ENCODE data around the gene BABAM2. TPM values are rescaled to one million over a fixed set of nuclear protein-coding genes. Genes with fewer than 3 reads are reported as not detected.

BABAM2 gene
- total and polyA plus RNA-seq, 7 donors: 34.2 to 74.5 (median 52.3) TPM

DNA sequence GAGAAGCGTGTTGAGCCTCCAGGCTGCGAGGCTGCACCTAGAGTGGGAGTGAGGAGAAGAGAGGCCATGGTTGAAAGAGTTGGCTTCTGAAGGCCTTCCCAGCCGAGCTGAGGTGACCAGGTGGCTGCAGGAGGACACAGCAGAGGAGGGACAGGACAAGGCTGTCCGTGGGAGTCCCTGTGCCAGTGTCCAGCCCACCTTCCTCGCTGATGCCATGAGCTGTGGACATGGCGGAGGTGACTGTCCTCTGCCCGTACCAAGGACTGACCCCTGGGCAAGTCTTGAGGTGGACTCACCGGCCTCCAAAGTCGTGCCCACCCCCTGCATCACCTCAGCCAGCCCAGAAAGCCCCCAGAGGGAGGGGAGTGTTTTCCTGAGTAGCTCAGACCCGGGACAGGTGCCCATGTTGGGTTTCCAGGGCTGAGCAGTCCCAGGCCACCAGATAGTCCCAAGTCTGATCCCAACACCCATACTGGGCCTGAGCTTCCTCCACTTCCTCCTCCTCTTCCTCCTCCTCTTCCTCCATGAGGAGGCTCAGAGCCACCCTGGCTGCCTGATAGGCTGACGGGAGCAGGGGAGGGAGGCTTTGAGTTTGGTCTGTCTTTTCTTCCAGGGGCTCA lies 459.1 kb downstream of the BABAM2 start:
- no peak overlapping the region for H3K27ac ChIP-seq
- WGBS, 3 donors: 85 to 91% (median 90%) methylated on average over 10 to 11 of the region's 11 CpGs
- no peaks in the 10 kb centered on the region for H3K36me3 ChIP-seq (ENCODE audit: insufficient read depth in 1 of 2, low read depth in 1 of 2)
- peaks cover 31% of the 10 kb centered on the region for H3K4me1 ChIP-seq
- no peaks in the 10 kb centered on the region for H3K27me3 ChIP-seq (ENCODE audit: insufficient read depth in 3 of 3, low read length in 2 of 3)
- DNase-seq (peak; percentile 1 to 42), ATAC-seq (no peak)
- H3K9me3 ChIP-seq: no peaks in the 10 kb centered on the region
- intact Hi-C loops (cut with DNase I): no loop called here
- TF ChIP-seq, protein P1, sequence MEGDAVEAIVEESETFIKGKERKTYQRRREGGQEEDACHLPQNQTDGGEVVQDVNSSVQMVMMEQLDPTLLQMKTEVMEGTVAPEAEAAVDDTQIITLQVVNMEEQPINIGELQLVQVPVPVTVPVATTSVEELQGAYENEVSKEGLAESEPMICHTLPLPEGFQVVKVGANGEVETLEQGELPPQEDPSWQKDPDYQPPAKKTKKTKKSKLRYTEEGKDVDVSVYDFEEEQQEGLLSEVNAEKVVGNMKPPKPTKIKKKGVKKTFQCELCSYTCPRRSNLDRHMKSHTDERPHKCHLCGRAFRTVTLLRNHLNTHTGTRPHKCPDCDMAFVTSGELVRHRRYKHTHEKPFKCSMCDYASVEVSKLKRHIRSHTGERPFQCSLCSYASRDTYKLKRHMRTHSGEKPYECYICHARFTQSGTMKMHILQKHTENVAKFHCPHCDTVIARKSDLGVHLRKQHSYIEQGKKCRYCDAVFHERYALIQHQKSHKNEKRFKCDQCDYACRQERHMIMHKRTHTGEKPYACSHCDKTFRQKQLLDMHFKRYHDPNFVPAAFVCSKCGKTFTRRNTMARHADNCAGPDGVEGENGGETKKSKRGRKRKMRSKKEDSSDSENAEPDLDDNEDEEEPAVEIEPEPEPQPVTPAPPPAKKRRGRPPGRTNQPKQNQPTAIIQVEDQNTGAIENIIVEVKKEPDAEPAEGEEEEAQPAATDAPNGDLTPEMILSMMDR (IDR thresholded peaks at IDR 0.05): no peak
- H3K4me3 ChIP-seq: no peak overlapping the region

DNA sequence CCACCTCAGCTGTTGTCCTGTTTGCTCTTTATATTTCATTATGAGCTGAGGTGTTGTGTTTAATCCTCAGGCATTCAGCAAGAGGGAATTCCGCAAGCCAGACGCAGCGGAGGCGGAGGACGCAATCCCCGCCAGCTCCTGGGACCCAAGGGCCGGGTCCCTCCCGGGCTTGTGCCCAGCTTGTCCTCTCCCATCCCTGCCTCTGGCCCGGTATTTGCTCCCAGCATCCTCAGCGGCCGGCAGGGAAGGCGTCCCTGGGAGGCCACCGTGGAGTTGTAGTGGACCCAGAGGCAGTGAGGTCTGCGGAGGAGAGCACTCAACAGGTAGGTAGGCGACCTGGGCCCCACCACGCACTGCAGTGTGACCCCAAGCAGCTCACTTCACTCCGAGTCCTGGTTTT lies 459.7 kb downstream of the BABAM2 start:
- no peak overlapping the region for H3K27ac ChIP-seq
- WGBS, 3 donors: 95 to 98% (median 96%) methylated on average over 17 of the region's 17 CpGs
- TF ChIP-seq, protein P1 (IDR thresholded peaks at IDR 0.05): no peak

DNA sequence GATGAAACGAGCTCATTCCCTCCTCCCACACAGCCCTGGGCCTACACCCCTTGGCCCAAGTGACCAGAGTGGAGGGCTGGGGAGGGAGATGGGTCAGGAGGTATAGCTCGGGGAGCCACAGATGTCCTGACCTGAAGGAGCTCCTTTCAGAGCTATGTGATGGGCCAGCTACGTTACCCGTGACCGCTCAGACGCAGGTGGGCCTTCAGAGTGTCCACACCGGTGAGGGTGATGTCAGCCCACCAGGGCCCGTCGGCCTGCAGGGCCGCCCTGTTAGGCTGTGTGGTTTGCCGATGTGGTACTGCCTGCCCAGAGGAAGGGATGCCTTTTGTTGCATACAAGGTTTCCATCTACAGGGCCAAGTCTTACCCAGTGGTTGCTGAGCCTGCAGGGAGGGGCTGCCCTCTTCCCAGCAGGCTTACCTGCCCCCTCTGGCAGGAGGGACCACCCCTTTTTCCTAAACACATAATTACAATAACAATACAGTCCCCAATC lies 460.3 kb downstream of the BABAM2 start:
- Histone ChIP-seq H3K4me3 (no peak overlapping the region), H3K9me3 (no peaks in the 10 kb centered on the region), H3K36me3 (ENCODE audit: insufficient read depth in 1 of 2, low read depth in 1 of 2) (no peaks in the 10 kb centered on the region), H3K27me3 (ENCODE audit: insufficient read depth in 3 of 3, low read length in 2 of 3) (no peaks in the 10 kb centered on the region), H3K27ac (no peak overlapping the region), H3K4me1 (peaks cover 27% of the 10 kb centered on the region)
- no peak for ATAC-seq
- intact Hi-C loops (cut with DNase I): no loop called here
- 90 to 95% (median 94%) methylated on average over 11 of the region's 11 CpGs for WGBS, 3 donors
- DNase-seq: peak; percentile 4 to 38
- TF ChIP-seq, protein P1 (IDR thresholded peaks at IDR 0.05): no peak

More for the DNA sequence above, 459.7 kb downstream of the BABAM2 start:
- DNase-seq (peak; percentile 8 to 47), ATAC-seq (no peak)
- Histone ChIP-seq H3K4me1 (peaks cover 27% of the 10 kb centered on the region), H3K27me3 (ENCODE audit: insufficient read depth in 3 of 3, low read length in 2 of 3) (no peaks in the 10 kb centered on the region), H3K4me3 (no peak overlapping the region), H3K9me3 (no peaks in the 10 kb centered on the region), H3K36me3 (ENCODE audit: insufficient read depth in 1 of 2, low read depth in 1 of 2) (no peaks in the 10 kb centered on the region)
- intact Hi-C loops (cut with DNase I): no loop called here

DNA sequence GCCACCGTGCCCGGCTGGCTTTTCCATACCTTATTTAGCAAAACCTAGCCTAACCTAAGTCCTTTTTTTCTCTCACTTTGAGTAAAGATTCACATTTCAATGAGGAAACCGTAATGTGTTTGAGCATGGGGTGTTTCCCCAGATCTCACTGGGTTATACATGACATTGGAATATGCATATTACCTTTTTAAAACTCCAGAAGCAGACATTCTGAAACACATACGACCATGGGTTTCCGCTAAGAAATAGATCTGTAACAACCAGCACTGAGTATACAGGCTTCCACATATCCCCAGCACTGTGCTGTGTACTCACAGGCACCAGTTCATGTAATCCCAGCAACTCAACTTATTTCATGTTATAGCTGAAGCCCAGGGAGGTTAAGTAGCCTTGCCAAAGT lies 461.1 kb downstream of the BABAM2 start:
- Histone ChIP-seq H3K36me3 (ENCODE audit: insufficient read depth in 1 of 2, low read depth in 1 of 2) (no peaks in the 10 kb centered on the region), H3K27ac (no peak overlapping the region), H3K4me3 (no peak overlapping the region), H3K9me3 (no peaks in the 10 kb centered on the region), H3K27me3 (ENCODE audit: insufficient read depth in 3 of 3, low read length in 2 of 3) (no peaks in the 10 kb centered on the region), H3K4me1 (peaks cover 27% of the 10 kb centered on the region)
- TF ChIP-seq, protein P1 (IDR thresholded peaks at IDR 0.05): no peak
- DNase-seq (no peak), ATAC-seq (no peak)
- intact Hi-C loops (cut with DNase I): no loop called here
- 90 to 95% (median 93%) methylated on average over 5 of the region's 5 CpGs for WGBS, 3 donors

DNA sequence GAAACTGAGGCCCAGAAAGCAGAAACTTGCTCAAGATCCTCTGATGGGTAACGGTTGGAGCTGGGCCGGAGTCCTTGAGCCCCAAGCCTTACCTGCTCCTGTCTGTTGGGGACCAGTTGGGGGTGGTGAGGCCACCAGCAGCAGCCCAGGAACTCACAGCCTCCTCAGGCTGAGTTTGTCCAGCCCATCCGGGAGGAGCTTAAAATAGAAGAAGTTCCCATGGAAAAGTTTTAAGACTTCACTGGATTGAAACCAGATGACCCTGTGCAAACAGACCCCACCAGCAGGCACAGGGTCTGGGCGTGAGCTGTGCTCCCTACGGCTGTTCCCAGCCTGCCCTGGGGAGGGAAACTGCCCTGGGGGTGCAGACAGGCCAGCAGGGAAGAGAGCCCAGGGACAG lies 461.6 kb downstream of the BABAM2 start:
- Histone ChIP-seq H3K4me3 (no peak overlapping the region), H3K9me3 (no peaks in the 10 kb centered on the region), H3K36me3 (ENCODE audit: insufficient read depth in 1 of 2, low read depth in 1 of 2) (no peaks in the 10 kb centered on the region), H3K27ac (no peak overlapping the region), H3K27me3 (ENCODE audit: insufficient read depth in 3 of 3, low read length in 2 of 3) (no peaks in the 10 kb centered on the region), H3K4me1 (peaks cover 27% of the 10 kb centered on the region)
- TF ChIP-seq, protein P1 (IDR thresholded peaks at IDR 0.05): no peak
- intact Hi-C loops (cut with DNase I): no loop called here
- 80 to 87% (median 84%) methylated on average over 5 of the region's 5 CpGs for WGBS, 3 donors
- ATAC-seq: no peak
- peak; percentile 3 to 10 for DNase-seq
